ENCODE measurements around the gene TSSK1B. TPM values are rescaled to one million over a fixed set of nuclear protein-coding genes. Genes with fewer than 3 reads are reported as not detected.

The TSSK1B gene
- total and polyA plus RNA-seq, 10 of the 15 experiments (the other 5 are each of a cell fraction or from before 2014, with no cell fraction given), result not detected

GRCh38 chr5:113427871-113428574 is 6.8 kb downstream of the TSSK1B start:
- no peak overlapping the region for H3K9ac ChIP-seq (ENCODE audit: control insufficient read depth, insufficient read depth, low read length)
- 21% methylated on average over 3 of the region's 3 CpGs for WGBS (ENCODE audit: insufficient coverage, insufficient replicate concordance, low lambda C conversion rate, missing lambda C conversion rate)
- H3K36me3 ChIP-seq (ENCODE audit: control insufficient read depth in 2 of 2, insufficient read depth in 2 of 2, low read length in 1 of 2), result no peaks in the 10 kb centered on the region
- intact Hi-C loops (cut with micrococcal nuclease; ENCODE audit: unreplicated experiment) (no loop called here), in situ Hi-C loops (cut with MboI) (no loop called here)
- no peaks in the 10 kb centered on the region for H3K4me1 ChIP-seq (ENCODE audit: control insufficient read depth, insufficient read depth, low read length)
- POLR2A ChIA-PET, result no interaction called here
- TF ChIP-seq ZBTB33 (IDR thresholded peaks at IDR 0.05), result no peak
- TF ChIP-seq SREBF2 (IDR thresholded peaks at IDR 0.05; ENCODE audit: low read length), result no peak
- no peak for TF ChIP-seq IRF3 (IDR thresholded peaks at IDR 0.05)
- TF ChIP-seq NR2C1 (IDR thresholded peaks at IDR 0.05), result no peak
- TF ChIP-seq ZNF592 (IDR thresholded peaks at IDR 0.05), result no peak
- no peak for TF ChIP-seq MTA2 (IDR thresholded peaks at IDR 0.05; ENCODE audit: low read depth)
- no peak for TF ChIP-seq NFIC (IDR thresholded peaks at IDR 0.05; ENCODE audit: low read depth, low read length)
- no peak for TF ChIP-seq NFXL1 (IDR thresholded peaks at IDR 0.05; ENCODE audit: borderline replicate concordance)
- no peak for TF ChIP-seq NFYA (IDR thresholded peaks at IDR 0.05; ENCODE audit: borderline replicate concordance, low read depth, low read length)
- TF ChIP-seq KLF5 (IDR thresholded peaks at IDR 0.05; ENCODE audit: partially characterized antibody), result no peak
- TF ChIP-seq CHD4 (IDR thresholded peaks at IDR 0.05), result no peak
- TF ChIP-seq BRCA1 (IDR thresholded peaks at IDR 0.05; ENCODE audit: low read depth, low read length), result no peak
- no peak for TF ChIP-seq CBX3 (IDR thresholded peaks at IDR 0.05; ENCODE audit: borderline replicate concordance, low read depth)
- H2AFZ ChIP-seq (ENCODE audit: control insufficient read depth, low read depth, low read length), result no peak overlapping the region
- H3K4me3 ChIP-seq, result no peak overlapping the region
- no peaks in the 10 kb centered on the region for H3K9me3 ChIP-seq (replicated peaks; ENCODE audit: control insufficient read depth, insufficient read depth, low read length)
- DNase-seq (ENCODE audit: low read depth, low spot score) (no peak), FAIRE-seq (no peak), ATAC-seq (no peak)
- CTCF ChIA-PET, result no interaction called here
- RAD21 ChIA-PET (ENCODE audit: unreplicated experiment), result no interaction called here
- SMC1A ChIA-PET (ENCODE audit: uncharacterized antibody, unreplicated experiment), result no interaction called here
- BruUV-seq (replicated peaks), result no TSS peak
- no peaks in the 10 kb centered on the region for H3K79me2 ChIP-seq (ENCODE audit: control insufficient read depth, insufficient read depth, low read length)
- no peak overlapping the region for H3K27ac ChIP-seq (ENCODE audit: control insufficient read depth, insufficient read depth)
- H4K20me1 ChIP-seq (ENCODE audit: control insufficient read depth, insufficient read depth), result no peaks in the 10 kb centered on the region
- H3K27me3 ChIP-seq (replicated peaks in 1 of 2; ENCODE audit: control insufficient read depth in 2 of 2, insufficient read depth in 2 of 2, low read length in 1 of 2), result no peaks in the 10 kb centered on the region
- H3K4me2 ChIP-seq (ENCODE audit: control insufficient read depth, insufficient read depth), result no peak overlapping the region

All from GM12878 (cell line).